Measurements from ENCODE around the gene KRT71. TPM values are rescaled to one million over a fixed set of nuclear protein-coding genes. Genes with fewer than 3 reads are reported as not detected.

The KRT71 gene
- total RNA-seq, 2 donors from 2014 or later = not detected

DNA sequence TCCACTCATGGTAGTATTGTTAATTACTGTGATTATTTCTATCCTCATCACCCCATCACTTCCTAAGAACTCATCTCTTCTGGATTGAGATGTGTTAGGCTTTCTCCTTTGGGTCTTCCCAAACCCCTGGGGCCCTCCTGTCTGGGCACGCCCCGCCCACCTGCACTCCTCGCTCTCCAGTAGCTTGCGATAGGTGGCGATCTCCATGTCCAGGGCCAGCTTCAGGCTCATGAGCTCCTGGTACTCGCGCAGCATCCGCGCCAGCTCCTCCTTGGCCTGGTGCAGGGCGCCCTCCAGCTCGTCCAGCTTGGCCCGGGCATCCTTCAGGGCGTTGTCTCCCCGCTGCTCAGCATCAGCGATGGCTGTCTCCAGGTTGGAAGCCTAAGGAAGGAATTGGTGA, 6.8 kb downstream of the KRT71 start:
- peaks cover under 1% of the 10 kb centered on the region for H3K4me1 Mint-ChIP-seq
- Histone ChIP-seq H3K4me1 (ENCODE audit: control insufficient read depth, insufficient read depth, low read length) (no peaks in the 10 kb centered on the region), H3K9me3 (ENCODE audit: control insufficient read depth, low read length) (no peaks in the 10 kb centered on the region), H3K9ac (ENCODE audit: extremely low read depth, low read length, poor library complexity, severe bottlenecking) (no peak overlapping the region), H3K36me3 (ENCODE audit: control insufficient read depth, insufficient read depth, low read length) (no peaks in the 10 kb centered on the region), H3K4me3 (ENCODE audit: low read length) (no peak overlapping the region), H3K27me3 (ENCODE audit: control insufficient read depth, insufficient read depth, low read length, poor library complexity, severe bottlenecking) (peaks cover 8% of the 10 kb centered on the region), H3K27ac (ENCODE audit: low read depth, low read length) (no peak overlapping the region)
- WGBS, 2 experiments (ENCODE audit: insufficient coverage in 1 of 2, insufficient read length in 1 of 2) = 84 to 91% methylated on average over 7 to 15 of the region's 15 CpGs
- peak; percentile 72 for DNase-seq
- no peaks in the 10 kb centered on the region for H3K9me3 Mint-ChIP-seq
- TF ChIP-seq, protein P1, sequence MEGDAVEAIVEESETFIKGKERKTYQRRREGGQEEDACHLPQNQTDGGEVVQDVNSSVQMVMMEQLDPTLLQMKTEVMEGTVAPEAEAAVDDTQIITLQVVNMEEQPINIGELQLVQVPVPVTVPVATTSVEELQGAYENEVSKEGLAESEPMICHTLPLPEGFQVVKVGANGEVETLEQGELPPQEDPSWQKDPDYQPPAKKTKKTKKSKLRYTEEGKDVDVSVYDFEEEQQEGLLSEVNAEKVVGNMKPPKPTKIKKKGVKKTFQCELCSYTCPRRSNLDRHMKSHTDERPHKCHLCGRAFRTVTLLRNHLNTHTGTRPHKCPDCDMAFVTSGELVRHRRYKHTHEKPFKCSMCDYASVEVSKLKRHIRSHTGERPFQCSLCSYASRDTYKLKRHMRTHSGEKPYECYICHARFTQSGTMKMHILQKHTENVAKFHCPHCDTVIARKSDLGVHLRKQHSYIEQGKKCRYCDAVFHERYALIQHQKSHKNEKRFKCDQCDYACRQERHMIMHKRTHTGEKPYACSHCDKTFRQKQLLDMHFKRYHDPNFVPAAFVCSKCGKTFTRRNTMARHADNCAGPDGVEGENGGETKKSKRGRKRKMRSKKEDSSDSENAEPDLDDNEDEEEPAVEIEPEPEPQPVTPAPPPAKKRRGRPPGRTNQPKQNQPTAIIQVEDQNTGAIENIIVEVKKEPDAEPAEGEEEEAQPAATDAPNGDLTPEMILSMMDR (conservative IDR thresholded peaks at IDR 0.05) = peak; percentile 38
- no peak overlapping the region for H3K4me3 Mint-ChIP-seq
- peaks cover 6% of the 10 kb centered on the region for H3K27me3 Mint-ChIP-seq (ENCODE audit: insufficient read depth)
- no peak overlapping the region for H3K27ac Mint-ChIP-seq
- H3K36me3 Mint-ChIP-seq (ENCODE audit: low read depth) = no peaks in the 10 kb centered on the region

DNA sequence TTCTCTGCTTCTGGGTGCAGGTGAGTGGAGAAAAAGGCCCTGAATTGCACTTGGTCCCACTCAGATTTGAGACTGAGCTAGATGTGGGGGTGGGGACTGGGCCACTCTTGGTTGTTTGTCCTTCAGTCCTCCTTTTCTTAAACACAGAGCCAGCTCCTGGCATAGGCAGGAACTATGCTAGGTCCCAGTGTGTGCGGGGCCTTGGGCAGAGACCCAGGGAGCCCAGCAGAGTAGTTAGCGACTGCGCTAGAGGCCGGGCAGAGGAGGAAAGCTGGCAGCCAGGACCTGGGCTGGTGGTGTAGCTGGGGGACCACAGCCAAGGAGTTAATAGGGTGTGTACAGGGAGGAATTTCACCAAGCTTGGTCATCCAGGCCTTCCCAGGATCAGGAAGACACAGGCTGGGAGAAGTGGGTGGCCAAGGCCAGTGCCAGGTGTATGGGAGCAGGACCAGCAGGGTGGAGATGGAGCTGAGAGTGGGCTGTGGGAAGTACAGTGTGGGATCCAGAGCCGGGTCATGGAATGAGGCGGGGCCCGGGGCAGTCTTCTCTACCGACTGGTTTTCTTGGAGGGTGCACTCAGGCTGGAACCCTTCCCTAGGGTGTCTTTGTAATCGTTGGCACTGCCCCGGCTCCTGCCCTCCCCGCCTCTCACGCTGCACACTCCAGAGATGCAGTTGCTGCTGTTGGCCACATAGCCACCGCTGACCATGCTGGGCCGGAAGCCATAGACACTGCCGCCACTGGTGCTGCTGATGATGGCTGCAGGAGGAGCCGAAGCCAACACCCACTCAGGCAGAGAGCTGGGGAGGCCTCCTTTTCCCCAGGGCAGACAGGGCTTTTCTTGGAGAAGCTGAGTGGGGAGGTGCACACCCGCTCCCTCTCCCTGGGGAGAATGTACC, 8.7 kb downstream of the KRT71 start:
- H3K36me3 ChIP-seq (ENCODE audit: control insufficient read depth, insufficient read depth, low read length) = no peaks in the 10 kb centered on the region
- no peaks in the 10 kb centered on the region for H3K36me3 Mint-ChIP-seq (ENCODE audit: low read depth)
- WGBS, 2 experiments (ENCODE audit: insufficient coverage in 1 of 2, insufficient read length in 1 of 2) = 90 to 92% methylated on average over 9 to 17 of the region's 17 CpGs
- DNase-seq = peak; percentile 74
- no peak overlapping the region for H3K27ac Mint-ChIP-seq
- peaks cover 3% of the 10 kb centered on the region for H3K27me3 ChIP-seq (ENCODE audit: control insufficient read depth, insufficient read depth, low read length, poor library complexity, severe bottlenecking)
- TF ChIP-seq, protein P1 (conservative IDR thresholded peaks at IDR 0.05) = peak; percentile 33
- H3K27me3 Mint-ChIP-seq (ENCODE audit: insufficient read depth) = peaks cover 5% of the 10 kb centered on the region
- H3K9ac ChIP-seq (ENCODE audit: extremely low read depth, low read length, poor library complexity, severe bottlenecking) = no peak overlapping the region
- no peak overlapping the region for H3K4me3 ChIP-seq (ENCODE audit: low read length)
- no peak overlapping the region for H3K27ac ChIP-seq (ENCODE audit: low read depth, low read length)
- no peaks in the 10 kb centered on the region for H3K9me3 Mint-ChIP-seq
- H3K4me3 Mint-ChIP-seq = no peak overlapping the region
- no peaks in the 10 kb centered on the region for H3K4me1 ChIP-seq (ENCODE audit: control insufficient read depth, insufficient read depth, low read length)
- no peaks in the 10 kb centered on the region for H3K9me3 ChIP-seq (ENCODE audit: control insufficient read depth, low read length)
- H3K4me1 Mint-ChIP-seq = no peaks in the 10 kb centered on the region

DNA sequence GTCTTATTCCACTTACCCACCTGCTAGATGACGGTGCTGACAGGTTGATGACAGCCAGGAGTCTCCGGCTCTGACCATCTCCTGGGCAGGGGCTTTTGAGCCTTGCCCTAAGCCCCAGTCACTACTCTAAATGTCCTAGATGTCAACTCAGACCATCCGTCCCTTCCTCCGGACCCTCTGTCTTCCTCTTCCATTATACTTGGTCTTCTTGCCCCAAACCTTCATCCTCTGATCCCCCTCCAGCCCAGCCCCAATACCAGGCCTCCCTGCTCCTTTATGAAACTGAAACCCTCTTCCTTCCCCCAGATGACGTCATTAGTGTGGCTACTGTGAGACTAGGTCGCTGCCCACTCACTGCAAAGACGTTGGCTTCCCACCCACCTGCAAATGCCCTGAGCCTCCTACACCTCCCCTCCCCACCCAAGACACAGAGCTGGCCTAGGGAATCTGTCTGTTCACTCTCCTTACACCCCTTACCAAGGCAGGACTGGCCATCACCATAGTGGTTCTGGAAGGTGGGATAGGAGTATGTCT, 10.1 kb downstream of the KRT71 start:
- H3K27me3 ChIP-seq (ENCODE audit: control insufficient read depth, insufficient read depth, low read length, poor library complexity, severe bottlenecking) = no peaks in the 10 kb centered on the region
- no peaks in the 10 kb centered on the region for H3K36me3 ChIP-seq (ENCODE audit: control insufficient read depth, insufficient read depth, low read length)
- Mint-ChIP-seq H3K27ac (no peak overlapping the region), H3K4me1 (no peaks in the 10 kb centered on the region), H3K27me3 (ENCODE audit: insufficient read depth) (peaks cover 3% of the 10 kb centered on the region), H3K9me3 (no peaks in the 10 kb centered on the region), H3K4me3 (no peak overlapping the region), H3K36me3 (ENCODE audit: low read depth) (no peaks in the 10 kb centered on the region)
- DNase-seq = no peak
- TF ChIP-seq, protein P1 (conservative IDR thresholded peaks at IDR 0.05) = no peak
- no peak overlapping the region for H3K4me3 ChIP-seq (ENCODE audit: low read length)
- WGBS, 2 experiments (ENCODE audit: insufficient coverage in 1 of 2, insufficient read length in 1 of 2) = 90 to 100% methylated on average over 4 to 7 of the region's 7 CpGs
- H3K9ac ChIP-seq (ENCODE audit: extremely low read depth, low read length, poor library complexity, severe bottlenecking) = no peak overlapping the region
- no peaks in the 10 kb centered on the region for H3K9me3 ChIP-seq (ENCODE audit: control insufficient read depth, low read length)
- no peaks in the 10 kb centered on the region for H3K4me1 ChIP-seq (ENCODE audit: control insufficient read depth, insufficient read depth, low read length)
- no peak overlapping the region for H3K27ac ChIP-seq (ENCODE audit: low read depth, low read length)
